ENCODE results near the gene RETREG3.

The RETREG3 gene

DNA sequence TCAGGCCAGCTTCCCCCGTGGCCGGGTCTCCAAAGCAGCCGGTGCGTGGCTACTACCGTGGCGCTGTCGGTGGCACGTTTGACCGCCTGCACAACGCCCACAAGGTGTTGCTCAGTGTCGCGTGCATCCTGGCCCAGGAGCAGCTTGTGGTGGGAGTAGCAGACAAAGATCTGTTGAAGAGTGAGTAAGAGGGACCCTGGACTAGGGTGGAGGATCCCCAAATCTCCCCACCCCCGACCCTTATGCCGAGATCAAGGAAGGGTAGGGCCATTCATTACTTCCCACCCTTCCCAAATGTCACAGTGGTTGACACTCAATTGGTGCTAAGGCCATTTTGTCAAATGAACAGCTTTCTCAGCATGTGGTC lies 46.0 kb downstream of the RETREG3 start:
- Histone ChIP-seq H3K9me2 (replicated peaks; ENCODE audit: insufficient read depth, low read length) (no peaks in the 10 kb centered on the region), H3K9me3 (ENCODE audit: insufficient read depth, low read length) (no peaks in the 10 kb centered on the region), H3K36me3 (ENCODE audit: low read length) (no peaks in the 10 kb centered on the region), H3F3A (ENCODE audit: insufficient read depth) (peaks cover 5% of the 10 kb centered on the region; the same call in 1 of the 2 replicates), H3K27me3 (ENCODE audit: low read length) (no peaks in the 10 kb centered on the region), H3K79me2 (ENCODE audit: insufficient read depth, low read length) (peaks cover 36% of the 10 kb centered on the region), H2AFZ (ENCODE audit: low read depth, low read length, severe bottlenecking) (no peak overlapping the region), H3K4me2 (ENCODE audit: low read depth, low read length, poor library complexity, severe bottlenecking) (peak overlapping the region; percentile 80), H3K27ac (ENCODE audit: low read depth, low read length) (peak overlapping the region; percentile 59; the same call in 1 of the 2 replicates), H3K4me3 (ENCODE audit: insufficient read depth, low read length, poor library complexity, severe bottlenecking) (peak overlapping the region; percentile 66), H3K9ac (ENCODE audit: low read length) (peak overlapping the region; percentile 85), H4K20me1 (ENCODE audit: low read depth, low read length) (no peaks in the 10 kb centered on the region)
- TF ChIP-seq EZH2phosphoT487 (conservative IDR thresholded peaks at IDR 0.05; ENCODE audit: low read length): no peak
- TF ChIP-seq, protein P1, sequence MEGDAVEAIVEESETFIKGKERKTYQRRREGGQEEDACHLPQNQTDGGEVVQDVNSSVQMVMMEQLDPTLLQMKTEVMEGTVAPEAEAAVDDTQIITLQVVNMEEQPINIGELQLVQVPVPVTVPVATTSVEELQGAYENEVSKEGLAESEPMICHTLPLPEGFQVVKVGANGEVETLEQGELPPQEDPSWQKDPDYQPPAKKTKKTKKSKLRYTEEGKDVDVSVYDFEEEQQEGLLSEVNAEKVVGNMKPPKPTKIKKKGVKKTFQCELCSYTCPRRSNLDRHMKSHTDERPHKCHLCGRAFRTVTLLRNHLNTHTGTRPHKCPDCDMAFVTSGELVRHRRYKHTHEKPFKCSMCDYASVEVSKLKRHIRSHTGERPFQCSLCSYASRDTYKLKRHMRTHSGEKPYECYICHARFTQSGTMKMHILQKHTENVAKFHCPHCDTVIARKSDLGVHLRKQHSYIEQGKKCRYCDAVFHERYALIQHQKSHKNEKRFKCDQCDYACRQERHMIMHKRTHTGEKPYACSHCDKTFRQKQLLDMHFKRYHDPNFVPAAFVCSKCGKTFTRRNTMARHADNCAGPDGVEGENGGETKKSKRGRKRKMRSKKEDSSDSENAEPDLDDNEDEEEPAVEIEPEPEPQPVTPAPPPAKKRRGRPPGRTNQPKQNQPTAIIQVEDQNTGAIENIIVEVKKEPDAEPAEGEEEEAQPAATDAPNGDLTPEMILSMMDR (IDR thresholded peaks at IDR 0.05; ENCODE audit: insufficient read depth, low read length, poor library complexity, severe bottlenecking): no peak

DNA sequence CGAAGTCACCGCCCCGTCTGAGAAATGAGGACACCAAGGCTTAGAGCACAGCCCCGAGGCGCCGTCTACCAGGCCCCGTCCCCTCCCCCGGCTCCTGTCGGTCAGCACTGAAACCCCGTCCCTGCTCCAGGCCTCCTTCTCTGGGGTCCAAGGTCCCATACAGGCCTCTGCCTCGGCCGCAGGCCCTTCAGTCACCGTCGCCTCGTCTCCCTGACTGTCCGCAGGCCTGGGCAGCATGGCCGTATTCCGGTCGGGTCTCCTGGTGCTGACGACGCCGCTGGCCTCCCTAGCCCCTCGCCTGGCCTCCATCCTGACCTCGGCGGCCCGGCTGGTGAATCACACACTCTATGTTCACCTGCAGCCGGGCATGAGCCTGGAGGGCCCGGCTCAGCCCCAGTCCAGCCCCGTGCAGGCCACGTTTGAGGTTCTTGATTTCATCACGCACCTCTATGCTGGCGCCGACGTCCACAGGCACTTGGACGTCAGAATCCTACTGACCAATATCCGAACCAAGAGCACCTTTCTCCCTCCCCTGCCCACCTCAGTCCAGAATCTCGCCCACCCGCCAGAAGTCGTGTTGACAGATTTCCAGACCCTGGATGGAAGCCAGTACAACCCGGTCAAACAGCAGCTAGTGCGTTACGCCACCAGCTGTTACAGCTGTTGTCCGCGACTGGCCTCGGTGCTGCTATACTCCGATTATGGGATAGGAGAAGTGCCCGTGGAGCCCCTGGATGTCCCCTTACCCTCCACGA lies 46.6 kb downstream of the RETREG3 start:
- Histone ChIP-seq H3K9me2 (replicated peaks; ENCODE audit: insufficient read depth, low read length) (no peaks in the 10 kb centered on the region), H2AFZ (ENCODE audit: low read depth, low read length, severe bottlenecking) (no peak overlapping the region), H3K9me3 (ENCODE audit: insufficient read depth, low read length) (no peaks in the 10 kb centered on the region), H3K4me3 (ENCODE audit: insufficient read depth, low read length, poor library complexity, severe bottlenecking) (peak overlapping the region; percentile 66), H3K36me3 (ENCODE audit: low read length) (no peaks in the 10 kb centered on the region), H3K27ac (ENCODE audit: low read depth, low read length) (peak overlapping the region; percentile 59), H4K20me1 (ENCODE audit: low read depth, low read length) (no peaks in the 10 kb centered on the region), H3F3A (ENCODE audit: insufficient read depth) (peaks cover 5% of the 10 kb centered on the region; the same call in 1 of the 2 replicates), H3K9ac (ENCODE audit: low read length) (peak overlapping the region; percentile 85), H3K27me3 (ENCODE audit: low read length) (no peaks in the 10 kb centered on the region), H3K4me2 (ENCODE audit: low read depth, low read length, poor library complexity, severe bottlenecking) (peak overlapping the region; percentile 80), H3K79me2 (ENCODE audit: insufficient read depth, low read length) (peaks cover 32% of the 10 kb centered on the region)
- TF ChIP-seq EZH2phosphoT487 (conservative IDR thresholded peaks at IDR 0.05; ENCODE audit: low read length): no peak
- TF ChIP-seq, protein P1 (IDR thresholded peaks at IDR 0.05; ENCODE audit: insufficient read depth, low read length, poor library complexity, severe bottlenecking): no peak

DNA sequence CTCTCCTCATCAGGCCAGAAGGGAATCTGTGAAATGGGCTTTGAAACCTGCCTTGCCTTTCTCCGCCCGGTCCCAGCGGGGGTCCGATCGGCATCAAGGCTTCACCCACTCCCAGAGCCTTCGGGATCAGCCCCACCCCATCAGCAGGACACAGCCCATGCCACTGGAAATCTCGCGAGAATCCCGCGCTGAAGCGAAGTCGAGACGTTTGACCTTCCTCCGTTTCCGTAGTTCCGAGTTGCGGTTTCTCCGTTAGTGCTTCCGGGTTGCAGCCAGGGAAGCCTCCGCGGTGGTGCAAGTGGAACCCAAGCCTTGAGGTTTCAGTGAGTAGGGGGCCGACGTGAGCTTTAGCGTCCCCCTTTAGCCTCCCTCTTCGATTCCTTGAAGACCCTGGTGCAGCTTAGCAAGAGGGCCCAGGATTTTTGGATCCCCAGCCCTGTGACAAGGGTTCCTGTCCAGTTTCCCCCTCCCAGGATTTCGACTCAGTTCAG lies 47.2 kb downstream of the RETREG3 start, which contains the start of gene COASY:
Gene COASY (plus strand): TSS at position 252 of the 491 bp plus-strand sequence. CDS start 475 bp downstream, outside the sequence.
- H3K9me3 ChIP-seq (ENCODE audit: insufficient read depth, low read length): no peaks in the 10 kb centered on the region
- peak within 1 kb of the TSS; percentile 80 for H3K4me2 ChIP-seq (ENCODE audit: low read depth, low read length, poor library complexity, severe bottlenecking)
- H2AFZ ChIP-seq (ENCODE audit: low read depth, low read length, severe bottlenecking): peak within 1 kb of the TSS; percentile 70
- peak within 1 kb of the TSS; percentile 59 for H3K27ac ChIP-seq (ENCODE audit: low read depth, low read length)
- H3K79me2 ChIP-seq (ENCODE audit: insufficient read depth, low read length): peaks cover 27% of the 10 kb centered on the region
- no peaks in the 10 kb centered on the region for H4K20me1 ChIP-seq (ENCODE audit: low read depth, low read length)
- no peaks in the 10 kb centered on the region for H3K9me2 ChIP-seq (replicated peaks; ENCODE audit: insufficient read depth, low read length)
- TF ChIP-seq, protein P1 (IDR thresholded peaks at IDR 0.05; ENCODE audit: insufficient read depth, low read length, poor library complexity, severe bottlenecking): no peak
- TF ChIP-seq EZH2phosphoT487 (conservative IDR thresholded peaks at IDR 0.05; ENCODE audit: low read length): no peak
- no peaks in the 10 kb centered on the region for H3K36me3 ChIP-seq (ENCODE audit: low read length)
- peak within 1 kb of the TSS; percentile 66 for H3K4me3 ChIP-seq (ENCODE audit: insufficient read depth, low read length, poor library complexity, severe bottlenecking)
- peak within 1 kb of the TSS; percentile 85 for H3K9ac ChIP-seq (ENCODE audit: low read length)
- H3K27me3 ChIP-seq (ENCODE audit: low read length): no peaks in the 10 kb centered on the region
- peaks cover 5% of the 10 kb centered on the region; the same call in 1 of the 2 replicates for H3F3A ChIP-seq (ENCODE audit: insufficient read depth)

Measured in SU-DHL-6 (cell line).